Testis (tissue), 3 donors: ENCODE results near the gene JTB. TPM values are rescaled to one million over a fixed set of nuclear protein-coding genes. Genes with fewer than 3 reads are reported as not detected.

ENCODE experiments used
- DNase-seq: peaks from one replicate; pipeline ENCODE4 v3.0.0-alpha.2; 2019
- H3K27ac ChIP-seq, 2 donors: fragments of 200-600 bp; sonication (generic); one replicate each; pipeline ENCODE4 v1.5.1; 2019
- H3K27me3 ChIP-seq: fragments of 200-600 bp; sonication (generic); one replicate; pipeline ENCODE4 v1.5.1; 2019
- H3K36me3 ChIP-seq: fragments of 200-600 bp; sonication (generic); one replicate; pipeline ENCODE4 v1.5.1; 2017; ENCODE audit warnings: low read depth; ENCODE audit errors: missing control alignments
- H3K4me1 ChIP-seq: fragments of 200-600 bp; sonication (generic); one replicate; pipeline ENCODE4 v1.5.1; 2019
- H3K4me3 ChIP-seq, 2 donors: fragments of 200-600 bp; sonication (generic); one replicate each; pipeline ENCODE4 v1.5.1; 2017 to 2019
- H3K9me3 ChIP-seq: fragments of 200-600 bp; sonication (generic); one replicate; pipeline ENCODE4 v1.5.1; 2017
- POLR2A ChIP-seq: fragments of 450-650 bp; IDR thresholded peaks from one replicate; pipeline ENCODE4 v1.6.1; 2017; ENCODE audit warnings: antibody characterized with exemption, mild to moderate bottlenecking, moderate library complexity
- WGBS, 2 donors: methylation state at CpG; one replicate each; pipeline ENCODE4 v1.1.5; 2018; 5-methylcytosine and 5-hydroxymethylcytosine counted together
- intact Hi-C: fragments of 100-400 bp; cut with DNase I; formaldehyde crosslinking; loops from one replicate; pipeline ENCODE4 v1.15.1; 2023; ENCODE audit warnings: low total_unique reads
- polyA plus RNA-seq: library from polyadenylated mRNA; stranded (reverse); fragments of 350-450 nt; fragmentation: Illumina TruSeq; extraction: RNeasy Lipid Tissue Mini Kit (QIAGEN cat#74804); gene quantifications from one replicate; pipeline ENCODE4 v1.2.3, GENCODE V29; 2014; ENCODE audit warnings: low read depth, low replicate concordance; ENCODE audit not compliant: insufficient read depth
- total RNA-seq, 2 donors: library from RNA; depleted of rRNA; stranded (reverse); fragments of >200 nt; gene quantifications; one replicate each; pipeline ENCODE4 v1.2.3, GENCODE V29; 2016
- TF ChIP-seq, protein P1 (sequence below), 3 experiments: fragments of 450-650 bp in 2 of 3; fragments of 200-600 bp in 1 of 3; sonication (generic) in 1 of 3; IDR thresholded peaks; one replicate each; pipeline ENCODE4 v1.5.1; 2016 to 2019; ENCODE audit warnings: antibody characterized with exemption in 3 of 3, mild to moderate bottlenecking in 2 of 3, moderate library complexity in 1 of 3

The JTB gene
- total and polyA plus RNA-seq, 3 donors from 2014 or later = 78.6 to 212 (median 159) TPM

GRCh38 chr1:153956997-153957715 lies 20.3 kb downstream of the JTB start:
- TF ChIP-seq, protein P1, sequence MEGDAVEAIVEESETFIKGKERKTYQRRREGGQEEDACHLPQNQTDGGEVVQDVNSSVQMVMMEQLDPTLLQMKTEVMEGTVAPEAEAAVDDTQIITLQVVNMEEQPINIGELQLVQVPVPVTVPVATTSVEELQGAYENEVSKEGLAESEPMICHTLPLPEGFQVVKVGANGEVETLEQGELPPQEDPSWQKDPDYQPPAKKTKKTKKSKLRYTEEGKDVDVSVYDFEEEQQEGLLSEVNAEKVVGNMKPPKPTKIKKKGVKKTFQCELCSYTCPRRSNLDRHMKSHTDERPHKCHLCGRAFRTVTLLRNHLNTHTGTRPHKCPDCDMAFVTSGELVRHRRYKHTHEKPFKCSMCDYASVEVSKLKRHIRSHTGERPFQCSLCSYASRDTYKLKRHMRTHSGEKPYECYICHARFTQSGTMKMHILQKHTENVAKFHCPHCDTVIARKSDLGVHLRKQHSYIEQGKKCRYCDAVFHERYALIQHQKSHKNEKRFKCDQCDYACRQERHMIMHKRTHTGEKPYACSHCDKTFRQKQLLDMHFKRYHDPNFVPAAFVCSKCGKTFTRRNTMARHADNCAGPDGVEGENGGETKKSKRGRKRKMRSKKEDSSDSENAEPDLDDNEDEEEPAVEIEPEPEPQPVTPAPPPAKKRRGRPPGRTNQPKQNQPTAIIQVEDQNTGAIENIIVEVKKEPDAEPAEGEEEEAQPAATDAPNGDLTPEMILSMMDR (IDR thresholded peaks at IDR 0.05) = no peak
- no peak for TF ChIP-seq POLR2A
- H3K36me3 ChIP-seq = no peaks in the 10 kb centered on the region

GRCh38 chr1:153954826-153955225 lies 22.6 kb downstream of the JTB start:
- Histone ChIP-seq H3K36me3 (no peaks in the 10 kb centered on the region), H3K9me3 (no peaks in the 10 kb centered on the region), H3K4me3 (no peak overlapping the region), H3K27ac (no peak overlapping the region), H3K27me3 (no peaks in the 10 kb centered on the region), H3K4me1 (peaks cover 29% of the 10 kb centered on the region)
- DNase-seq = no peak
- intact Hi-C loops = no loop called here
- 89 to 90% methylated on average over 10 of the region's 10 CpGs for WGBS, 2 donors
- no peak for TF ChIP-seq POLR2A
- TF ChIP-seq, protein P1 (IDR thresholded peaks at IDR 0.05) = no peak

More at GRCh38 chr1:153956997-153957715, 20.3 kb downstream of the JTB start:
- peak overlapping the region; percentile 94 to 99 for H3K4me3 ChIP-seq
- no peak for DNase-seq
- no peaks in the 10 kb centered on the region for H3K27me3 ChIP-seq
- intact Hi-C loops = no loop called here
- peaks cover 36% of the 10 kb centered on the region for H3K4me1 ChIP-seq
- H3K27ac ChIP-seq = peak overlapping the region; percentile 94 to 96
- 20 to 26% methylated on average over 6 of the region's 6 CpGs for WGBS, 2 donors
- no peaks in the 10 kb centered on the region for H3K9me3 ChIP-seq

DNA sequence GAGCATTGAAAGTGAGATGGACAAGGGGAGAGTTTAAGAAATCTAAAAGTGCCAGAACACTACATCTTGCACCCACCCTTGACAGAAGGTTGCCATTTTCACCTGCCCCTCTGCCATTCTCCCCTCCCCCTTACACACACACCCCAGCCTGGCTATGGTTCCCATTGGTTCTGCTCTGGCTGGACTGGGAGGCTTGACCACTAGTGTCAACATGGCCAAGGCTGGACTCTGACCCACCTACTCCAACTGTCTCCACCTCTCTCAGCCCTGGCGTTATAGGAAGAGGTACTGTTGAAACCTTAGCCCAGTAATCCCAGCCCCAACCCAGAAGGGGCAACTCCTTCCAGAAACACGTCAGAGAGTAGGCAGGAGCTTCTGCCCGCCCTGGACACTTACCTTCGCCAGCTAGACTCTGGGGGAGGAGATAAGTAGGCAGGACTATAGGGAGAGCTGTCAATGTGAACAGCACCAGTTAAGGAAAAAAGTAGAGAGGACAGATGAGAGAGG lies 23.6 kb downstream of the JTB start:
- Histone ChIP-seq H3K4me1 (peaks cover 23% of the 10 kb centered on the region), H3K27ac (no peak overlapping the region), H3K27me3 (no peaks in the 10 kb centered on the region), H3K9me3 (no peaks in the 10 kb centered on the region), H3K4me3 (no peak overlapping the region), H3K36me3 (no peaks in the 10 kb centered on the region)
- no peak for DNase-seq
- TF ChIP-seq POLR2A = no peak
- TF ChIP-seq, protein P1 (IDR thresholded peaks at IDR 0.05) = no peak
- 54 to 65% methylated on average over 4 of the region's 4 CpGs for WGBS, 2 donors
- intact Hi-C loops = no loop called here

DNA sequence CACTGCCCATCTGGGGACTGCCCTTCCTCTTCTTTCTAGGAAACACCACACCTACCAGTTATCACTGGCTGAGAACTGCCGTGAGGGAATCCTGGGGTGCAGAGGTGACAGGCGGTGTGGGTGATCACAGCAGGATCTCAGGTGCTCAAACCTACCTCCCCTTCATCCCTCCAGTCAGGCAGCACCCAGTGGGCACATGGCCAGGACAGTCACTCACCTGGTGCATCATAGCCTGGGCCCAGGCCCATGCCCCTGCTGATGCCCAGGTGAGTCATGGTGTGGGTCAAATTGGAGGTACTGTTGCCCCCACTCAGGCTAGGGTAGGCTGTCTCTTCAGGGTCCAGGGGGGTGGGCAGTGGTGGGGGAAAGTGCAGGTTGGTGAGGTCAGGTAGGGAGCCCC lies 25.7 kb downstream of the JTB start:
- peaks cover 16% of the 10 kb centered on the region for H3K4me1 ChIP-seq
- TF ChIP-seq, protein P1 (IDR thresholded peaks at IDR 0.05) = no peak
- TF ChIP-seq POLR2A = no peak
- no peak for DNase-seq
- no peak overlapping the region for H3K4me3 ChIP-seq
- H3K36me3 ChIP-seq = no peaks in the 10 kb centered on the region
- H3K9me3 ChIP-seq = no peaks in the 10 kb centered on the region
- no peak overlapping the region for H3K27ac ChIP-seq
- intact Hi-C loops = no loop called here
- no peaks in the 10 kb centered on the region for H3K27me3 ChIP-seq
- 82 to 92% methylated on average over 2 of the region's 2 CpGs for WGBS, 2 donors

DNA sequence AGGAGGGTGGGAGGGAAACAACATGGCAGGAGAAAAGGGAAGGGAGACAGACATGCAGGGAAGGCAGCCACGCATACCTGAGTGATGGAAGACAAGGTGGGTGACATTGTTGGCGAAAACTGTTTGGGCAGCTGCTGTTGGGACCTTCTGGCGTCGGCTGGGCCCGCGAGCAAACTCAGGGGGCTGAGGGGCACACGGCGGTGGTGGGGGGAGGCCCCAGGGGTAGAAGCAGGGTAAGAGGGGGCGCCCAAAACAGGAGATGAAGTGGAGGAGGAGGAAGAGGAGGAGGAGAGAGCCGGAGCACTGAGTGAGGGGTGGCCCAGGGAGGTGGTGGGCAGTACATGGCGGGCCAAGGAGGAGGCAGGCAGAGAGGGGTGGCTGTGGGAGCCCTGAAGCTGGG lies 26.3 kb downstream of the JTB start:
- WGBS, 2 donors = 91 to 93% methylated on average over 11 of the region's 11 CpGs
- intact Hi-C loops = no loop called here
- no peaks in the 10 kb centered on the region for H3K27me3 ChIP-seq

More for the DNA sequence above, 26.3 kb downstream of the JTB start:
- H3K4me3 ChIP-seq = no peak overlapping the region
- no peak for TF ChIP-seq POLR2A
- TF ChIP-seq, protein P1 (IDR thresholded peaks at IDR 0.05) = no peak
- DNase-seq = no peak
- H3K36me3 ChIP-seq = no peaks in the 10 kb centered on the region
- no peaks in the 10 kb centered on the region for H3K9me3 ChIP-seq
- no peak overlapping the region for H3K27ac ChIP-seq
- peaks cover 13% of the 10 kb centered on the region for H3K4me1 ChIP-seq
